GM12875 (cell line): ENCODE measurements around the gene MGMT.

Experiments used
- H3K4me3 ChIP-seq: one replicate; pipeline ENCODE4 v1.5.1; 2011; ENCODE audit warnings: low read depth, low read length, control low read depth
- TF ChIP-seq, protein P1 (sequence below): IDR thresholded peaks from 2 replicates; pipeline ENCODE4 v1.5.1; 2011; ENCODE audit warnings: low read depth, mild to moderate bottlenecking, control low read depth, inconsistent platforms, low read length, moderate library complexity, borderline replicate concordance; ENCODE audit not compliant: insufficient read depth

MGMT gene

DNA sequence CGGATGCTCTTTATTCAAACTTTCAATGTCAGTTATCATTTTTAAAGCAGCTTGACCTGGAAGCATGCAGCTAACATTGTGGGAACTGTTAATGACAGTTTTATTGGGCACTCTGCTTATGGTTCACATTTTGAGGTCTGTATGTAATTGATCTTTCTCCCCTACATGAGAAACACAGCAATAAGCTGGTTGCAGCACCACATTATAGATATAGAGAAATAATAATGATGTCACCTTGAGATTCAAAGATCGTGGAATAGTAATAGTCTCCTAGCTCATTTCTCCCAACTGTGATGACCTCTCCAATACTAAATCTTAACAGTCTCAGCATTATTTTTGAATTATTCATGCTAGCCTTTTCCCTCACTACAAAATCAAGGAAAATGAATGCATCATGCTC, 22.7 kb upstream of the MGMT start:
- H3K4me3 ChIP-seq = no peak overlapping the region
- TF ChIP-seq, protein P1, sequence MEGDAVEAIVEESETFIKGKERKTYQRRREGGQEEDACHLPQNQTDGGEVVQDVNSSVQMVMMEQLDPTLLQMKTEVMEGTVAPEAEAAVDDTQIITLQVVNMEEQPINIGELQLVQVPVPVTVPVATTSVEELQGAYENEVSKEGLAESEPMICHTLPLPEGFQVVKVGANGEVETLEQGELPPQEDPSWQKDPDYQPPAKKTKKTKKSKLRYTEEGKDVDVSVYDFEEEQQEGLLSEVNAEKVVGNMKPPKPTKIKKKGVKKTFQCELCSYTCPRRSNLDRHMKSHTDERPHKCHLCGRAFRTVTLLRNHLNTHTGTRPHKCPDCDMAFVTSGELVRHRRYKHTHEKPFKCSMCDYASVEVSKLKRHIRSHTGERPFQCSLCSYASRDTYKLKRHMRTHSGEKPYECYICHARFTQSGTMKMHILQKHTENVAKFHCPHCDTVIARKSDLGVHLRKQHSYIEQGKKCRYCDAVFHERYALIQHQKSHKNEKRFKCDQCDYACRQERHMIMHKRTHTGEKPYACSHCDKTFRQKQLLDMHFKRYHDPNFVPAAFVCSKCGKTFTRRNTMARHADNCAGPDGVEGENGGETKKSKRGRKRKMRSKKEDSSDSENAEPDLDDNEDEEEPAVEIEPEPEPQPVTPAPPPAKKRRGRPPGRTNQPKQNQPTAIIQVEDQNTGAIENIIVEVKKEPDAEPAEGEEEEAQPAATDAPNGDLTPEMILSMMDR = no peak

DNA sequence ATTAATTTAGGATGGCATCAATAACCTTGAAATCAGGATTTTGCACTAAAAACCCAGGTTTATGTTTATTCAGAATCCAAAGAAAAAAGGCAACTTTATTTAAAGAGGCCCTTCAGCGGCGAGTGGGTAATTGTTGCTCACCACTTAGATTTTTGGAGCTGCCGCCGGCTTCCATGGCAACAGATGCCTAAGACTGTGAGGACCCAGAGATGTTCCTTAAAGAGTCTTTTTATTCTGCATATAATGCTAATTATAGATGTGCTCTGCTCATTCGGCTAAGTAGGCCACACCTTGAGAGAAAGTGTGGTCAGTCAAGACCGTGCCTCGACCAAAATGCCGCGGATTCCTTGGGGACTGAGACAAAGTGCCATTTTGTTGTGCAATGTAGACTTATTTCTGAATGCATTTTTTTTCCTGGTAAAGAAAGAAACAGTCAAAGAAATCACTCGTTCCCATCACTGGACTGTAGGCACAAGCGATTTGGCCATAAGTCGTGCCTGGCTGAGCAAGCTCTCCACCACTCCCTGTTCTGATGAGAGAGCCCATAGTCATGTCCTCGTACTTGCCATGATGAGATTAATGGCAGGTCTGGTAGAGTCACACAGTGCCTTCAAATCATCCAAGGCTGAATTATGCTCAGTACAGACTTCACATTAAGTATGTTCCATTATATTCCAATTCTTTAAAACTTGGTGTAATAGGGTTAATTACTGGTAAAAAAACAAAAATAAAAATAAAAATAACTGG, 21.4 kb upstream of the MGMT start:
- TF ChIP-seq, protein P1 = no peak
- H3K4me3 ChIP-seq = no peak overlapping the region

DNA sequence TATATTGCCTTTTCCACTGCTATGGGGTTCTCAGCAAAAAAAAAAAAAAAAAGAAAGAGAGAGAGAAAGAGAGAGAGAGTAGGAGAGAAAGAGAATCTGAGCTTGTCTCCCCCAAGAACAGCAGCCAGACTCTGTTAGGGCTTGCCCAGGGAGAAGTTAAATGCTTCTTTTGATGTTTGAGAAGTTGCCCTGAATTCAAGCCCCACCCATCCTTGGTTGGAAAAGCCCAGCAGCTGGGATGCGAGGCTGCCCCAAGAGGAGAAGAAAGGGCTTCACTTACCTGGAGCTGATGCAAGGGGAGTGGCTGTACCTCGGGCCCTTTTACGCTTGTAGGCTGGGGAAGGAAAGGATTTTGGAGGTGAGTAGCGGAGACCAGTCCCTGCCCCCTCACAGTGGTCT, 20.9 kb upstream of the MGMT start:
- no peak overlapping the region for H3K4me3 ChIP-seq
- TF ChIP-seq, protein P1 = no peak

DNA sequence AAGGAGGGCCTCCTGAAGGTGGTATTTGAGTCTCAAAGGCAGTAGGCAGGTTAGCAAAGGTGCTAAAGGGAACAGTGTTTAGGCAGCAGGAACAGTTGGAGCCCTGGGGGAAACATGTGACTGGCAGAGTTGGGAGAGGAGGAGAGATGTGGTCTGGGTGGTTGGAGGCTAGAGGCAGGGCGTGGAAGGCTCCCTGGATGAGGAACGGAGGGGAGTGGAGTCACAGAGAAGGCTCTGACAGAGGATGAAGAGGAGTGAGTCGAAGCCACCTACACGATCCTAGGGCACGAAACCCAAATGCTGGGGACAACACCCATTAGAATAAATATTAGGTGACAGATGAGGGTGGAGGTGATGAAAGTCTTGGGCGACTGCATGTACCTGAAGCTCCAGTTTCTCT, 19.6 kb upstream of the MGMT start:
- H3K4me3 ChIP-seq = no peak overlapping the region
- TF ChIP-seq, protein P1 = no peak

DNA sequence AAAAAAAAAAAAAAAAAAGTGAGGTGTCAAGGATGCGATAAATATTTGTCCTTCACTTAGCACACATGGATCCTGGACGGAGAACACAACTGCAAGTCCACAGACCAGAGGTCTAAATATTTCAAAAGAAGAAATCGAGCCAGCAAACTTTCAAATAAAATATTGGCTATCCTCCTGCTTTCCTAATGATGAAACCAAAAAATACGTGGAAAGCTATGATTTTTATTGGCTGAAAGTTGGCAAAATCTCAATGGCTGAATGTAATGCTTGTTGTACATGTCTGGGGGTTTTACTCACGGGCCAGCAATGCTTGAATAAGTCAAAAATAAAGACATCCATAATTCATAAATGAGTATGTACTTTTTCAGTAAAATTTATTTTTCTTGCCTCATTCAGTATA, 19.0 kb upstream of the MGMT start:
- TF ChIP-seq, protein P1 = no peak
- H3K4me3 ChIP-seq = no peak overlapping the region

DNA sequence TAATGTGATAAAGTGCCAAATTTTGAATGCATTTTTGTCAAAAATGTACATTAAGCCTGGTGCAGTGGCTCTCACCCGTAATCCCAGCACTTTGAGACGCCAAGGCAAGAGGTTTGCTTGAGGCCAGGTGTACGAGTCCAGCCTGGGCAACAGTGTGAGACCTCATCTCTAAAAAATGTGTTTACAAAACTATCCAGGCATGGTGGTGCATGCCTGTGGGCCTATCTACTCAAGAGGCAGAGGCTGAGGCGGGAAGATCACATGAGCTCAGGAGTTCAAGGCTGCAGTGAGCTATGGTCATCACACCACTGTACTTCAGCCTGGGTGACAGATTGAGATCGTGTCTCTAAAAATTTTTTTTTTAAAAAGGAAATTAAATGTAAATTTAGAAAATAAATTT, 18.5 kb upstream of the MGMT start:
- TF ChIP-seq, protein P1 = no peak
- H3K4me3 ChIP-seq = no peak overlapping the region

DNA sequence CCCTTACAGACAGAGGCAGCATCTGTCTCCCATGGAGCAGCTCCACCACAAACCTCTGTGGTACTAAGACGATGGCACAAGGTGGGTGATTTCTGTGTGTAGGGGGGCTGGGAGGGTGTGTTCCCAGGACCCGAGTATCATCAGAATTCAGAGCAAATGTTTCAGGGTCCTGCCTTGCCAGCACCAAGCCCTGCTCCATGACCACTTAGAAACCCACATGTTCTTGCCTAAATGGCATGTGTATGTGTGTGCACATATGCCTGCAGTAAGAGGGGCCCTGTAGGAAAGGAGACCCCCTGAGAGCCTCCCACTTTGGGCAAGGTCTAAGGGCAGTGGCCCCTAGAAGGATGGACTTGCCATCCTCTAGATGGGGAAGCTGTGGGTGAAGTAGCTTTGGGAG, 17.1 kb upstream of the MGMT start:
- TF ChIP-seq, protein P1 = no peak
- no peak overlapping the region for H3K4me3 ChIP-seq
